Activated T-cell treated with anti-CD3 and anti-CD28 coated beads, Interleukin-2, amount 50 U/mL, for 1 hour (primary cell): ENCODE data around the gene MAPKAP1.

ENCODE experiments used
- DNase-seq: peaks from one replicate; pipeline ENCODE4 v3.0.0-alpha.2; 2020

The MAPKAP1 gene

DNA sequence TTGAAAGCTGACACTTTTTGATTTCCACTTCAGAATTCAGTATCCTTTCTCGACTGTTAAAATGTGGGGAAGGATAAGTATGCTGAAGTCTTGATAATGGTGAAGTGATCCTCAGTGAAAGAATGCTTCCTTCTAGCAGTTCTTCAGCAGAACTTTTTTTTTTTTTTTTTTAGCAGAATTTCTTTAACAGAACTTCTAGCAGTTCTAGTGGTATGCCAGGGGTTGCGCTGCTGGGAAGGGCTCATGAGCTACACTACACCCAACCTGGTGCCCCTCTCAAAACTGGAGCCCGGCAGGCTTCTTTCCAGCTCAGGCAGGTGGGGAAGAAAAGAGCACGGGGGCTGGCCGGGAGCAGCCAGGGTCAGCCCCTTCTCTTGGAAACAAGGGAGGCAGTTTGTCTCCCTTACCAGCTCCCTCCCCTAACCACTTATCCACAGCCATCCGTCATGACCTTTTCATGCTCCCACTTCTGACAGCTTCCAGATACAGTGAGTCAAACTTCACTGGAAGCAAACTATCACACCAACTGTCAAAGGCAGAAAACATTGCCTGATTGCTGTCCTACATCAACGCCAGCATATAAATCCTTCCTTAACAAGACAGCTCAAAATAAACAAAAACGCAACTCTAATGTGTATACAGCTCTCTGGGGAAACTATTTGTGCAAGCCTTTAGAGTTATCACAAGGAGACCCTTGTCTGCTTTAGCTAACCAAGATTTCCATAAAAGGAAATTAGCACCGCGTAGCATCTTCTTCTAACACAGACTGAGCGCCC is 233.9 kb downstream of the MAPKAP1 start:
- DNase-seq = no peak

DNA sequence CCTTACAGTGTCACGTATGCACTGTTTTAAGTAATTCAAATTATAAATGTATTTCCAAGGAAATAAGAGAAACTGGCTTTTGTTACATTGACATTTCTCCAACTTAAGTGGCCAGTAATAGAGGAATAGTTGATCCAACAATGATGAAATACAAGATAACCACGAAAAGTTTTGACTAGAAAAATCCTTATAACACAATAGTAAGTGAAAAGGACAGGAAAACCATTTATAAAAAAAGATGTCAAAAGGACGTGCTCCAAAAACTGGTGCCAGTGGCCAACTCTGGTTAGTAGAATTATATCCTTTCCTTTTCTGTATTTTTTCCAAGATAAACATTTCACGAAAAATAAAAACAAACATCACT is 234.5 kb downstream of the MAPKAP1 start:
- DNase-seq = no peak

DNA sequence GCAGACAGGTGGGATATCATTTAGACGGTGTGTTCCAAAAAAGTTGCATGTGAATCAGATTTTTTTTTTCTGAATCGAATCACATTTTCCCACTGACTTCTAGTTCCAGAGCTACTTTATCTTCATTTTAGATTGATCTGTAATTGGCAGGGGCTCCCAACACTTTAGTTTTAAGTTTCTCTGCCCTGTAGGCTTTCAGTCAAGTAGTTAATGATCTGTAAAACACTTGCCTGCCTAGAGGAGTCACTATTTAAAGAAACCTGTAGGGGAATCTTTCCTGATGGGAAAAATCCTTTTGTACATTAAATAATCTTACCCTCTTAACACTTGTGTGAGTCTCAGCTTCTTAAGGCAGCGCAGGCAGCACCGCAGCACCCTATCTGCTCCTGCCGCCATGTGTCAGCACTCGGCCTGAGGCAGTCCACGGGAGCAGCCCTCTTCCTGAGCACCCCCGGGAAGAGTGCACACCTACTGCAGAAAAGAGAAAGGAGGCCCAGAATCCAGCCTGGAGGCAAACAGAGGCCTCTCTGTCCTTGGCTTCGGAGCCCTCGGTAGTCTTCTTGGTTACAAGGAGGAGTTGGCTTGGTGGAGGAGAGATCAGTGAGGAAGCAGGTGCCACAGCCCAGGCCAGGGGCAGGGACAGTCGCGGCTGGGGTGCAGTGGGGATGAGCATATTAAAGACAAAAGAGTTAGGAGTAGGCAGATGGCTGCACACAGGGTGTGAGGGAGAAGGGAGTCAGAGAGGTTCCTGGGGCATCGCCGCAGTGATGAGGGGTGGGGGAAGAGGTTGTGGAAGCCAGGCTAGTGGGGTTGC is 236.0 kb downstream of the MAPKAP1 start:
- no peak for DNase-seq

DNA sequence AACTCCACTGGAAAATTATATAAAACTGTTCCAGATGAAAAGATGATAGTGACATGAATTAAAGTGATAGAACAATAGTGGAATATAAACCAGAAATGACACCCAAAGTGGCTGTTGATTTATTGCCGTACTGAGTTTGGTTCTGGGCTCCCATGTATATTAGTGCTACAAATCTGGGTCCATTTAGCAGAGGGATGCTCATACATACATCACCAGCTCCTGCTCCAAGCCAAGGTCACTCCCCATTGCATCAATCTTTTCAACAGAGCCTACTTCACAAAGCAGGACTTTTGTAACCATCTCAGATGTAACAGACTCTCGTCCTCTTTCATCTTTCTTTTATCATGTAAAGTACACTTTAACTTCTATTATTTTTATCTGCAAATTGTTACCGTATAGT is 236.8 kb downstream of the MAPKAP1 start:
- no peak for DNase-seq

DNA sequence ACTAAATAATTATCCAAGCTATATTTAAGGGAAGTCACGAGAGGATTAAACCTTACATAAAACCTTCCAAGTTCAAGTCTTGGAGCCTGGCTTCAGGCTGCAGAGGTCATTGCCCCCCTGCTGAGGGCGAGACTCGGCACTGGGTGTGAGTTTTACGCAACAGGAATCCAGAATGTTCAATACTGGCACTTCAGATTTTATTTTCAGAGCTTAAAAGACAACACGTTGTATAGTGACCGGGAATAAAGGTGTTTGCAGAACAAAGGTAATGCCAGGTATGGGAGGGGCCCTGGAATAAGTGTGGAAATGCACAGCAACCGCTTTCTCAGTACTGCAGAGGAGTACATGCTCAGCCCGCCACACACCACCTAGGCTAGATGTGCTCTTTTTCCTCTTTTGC is 238.4 kb downstream of the MAPKAP1 start:
- DNase-seq = no peak

DNA sequence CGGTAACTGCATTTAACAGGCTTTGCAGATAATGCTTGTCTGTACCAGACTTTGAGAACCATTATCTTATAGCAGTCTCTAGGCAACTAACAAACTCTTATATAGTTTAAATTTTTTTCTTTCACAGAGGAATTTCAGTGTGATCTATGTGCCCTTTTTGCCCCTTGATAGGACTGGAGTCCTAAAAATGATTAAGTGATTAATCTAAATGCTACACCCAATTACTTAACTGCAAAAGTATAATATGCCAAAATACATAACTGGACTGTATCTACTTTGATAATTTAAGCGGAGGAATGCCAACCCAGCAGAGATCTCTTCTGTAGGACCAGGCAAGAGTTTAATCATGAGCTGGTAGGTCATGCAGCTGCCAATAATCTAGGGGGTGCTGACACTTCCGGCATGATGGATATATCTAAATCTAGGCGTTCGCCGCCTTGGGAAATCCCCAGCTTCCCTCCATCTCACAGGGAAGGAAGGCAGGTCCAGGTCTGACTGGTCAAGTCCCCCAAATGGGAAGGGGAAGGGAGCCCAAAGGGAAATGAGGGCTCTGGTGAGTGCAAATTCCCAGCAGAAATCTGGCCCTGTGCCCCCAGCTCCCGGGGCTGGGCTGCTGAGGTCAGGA is 239.8 kb downstream of the MAPKAP1 start:
- no peak for DNase-seq

DNA sequence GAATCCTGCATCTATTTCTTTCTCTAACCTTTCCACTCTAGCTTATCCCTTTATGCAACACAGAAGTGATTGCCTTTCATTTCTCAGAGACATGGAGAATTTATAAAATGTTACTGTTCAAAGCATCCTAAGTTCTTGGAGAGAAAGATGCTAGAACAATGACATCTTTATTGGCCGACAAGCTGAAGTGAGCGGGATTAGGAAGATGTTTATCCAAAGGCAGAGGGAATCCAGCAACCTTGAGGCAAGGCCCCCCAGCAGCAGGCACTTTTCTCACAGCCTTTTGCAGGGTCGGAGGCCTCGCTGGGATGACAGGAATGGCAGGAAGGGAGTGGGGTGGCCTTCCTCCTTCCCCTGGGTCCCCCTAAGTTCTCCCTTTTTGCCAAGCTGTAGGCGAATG is 240.6 kb downstream of the MAPKAP1 start:
- DNase-seq = no peak

DNA sequence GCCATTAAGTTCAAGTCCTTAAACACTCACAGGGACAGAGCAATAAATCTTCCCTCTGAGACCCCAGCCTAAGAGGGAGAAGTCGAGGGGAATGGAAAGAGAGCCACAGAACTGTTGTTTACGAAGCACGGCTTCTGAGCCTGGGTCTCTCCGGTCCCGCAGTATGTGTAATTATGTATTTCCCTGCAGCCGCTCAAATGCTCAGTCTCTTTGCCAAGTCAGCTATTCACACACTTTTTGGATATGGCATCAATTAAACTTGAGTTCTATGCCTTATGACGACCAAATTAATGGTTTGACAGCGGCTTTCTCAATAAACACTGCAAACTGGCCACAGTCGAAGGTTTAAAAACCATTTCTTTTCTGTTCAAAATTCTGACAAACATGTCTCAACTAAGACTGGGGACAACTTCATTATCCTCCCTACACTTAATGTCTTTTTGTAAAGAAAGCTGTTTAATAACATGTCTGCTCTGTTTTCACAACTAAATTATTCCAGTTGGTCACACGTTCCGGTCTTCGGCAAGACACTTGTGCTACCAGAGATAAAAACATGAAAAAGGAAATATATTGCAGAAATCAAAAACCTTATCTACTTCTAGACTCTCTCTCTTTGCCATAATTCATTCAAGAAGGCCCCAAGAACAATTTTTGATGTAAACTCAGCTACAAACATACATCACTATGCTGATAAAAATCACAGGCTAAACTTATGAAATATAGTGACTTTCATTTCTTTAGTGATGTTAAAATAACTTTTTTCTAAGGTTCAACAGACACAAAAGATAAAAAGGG is 242.2 kb downstream of the MAPKAP1 start:
- no peak for DNase-seq

DNA sequence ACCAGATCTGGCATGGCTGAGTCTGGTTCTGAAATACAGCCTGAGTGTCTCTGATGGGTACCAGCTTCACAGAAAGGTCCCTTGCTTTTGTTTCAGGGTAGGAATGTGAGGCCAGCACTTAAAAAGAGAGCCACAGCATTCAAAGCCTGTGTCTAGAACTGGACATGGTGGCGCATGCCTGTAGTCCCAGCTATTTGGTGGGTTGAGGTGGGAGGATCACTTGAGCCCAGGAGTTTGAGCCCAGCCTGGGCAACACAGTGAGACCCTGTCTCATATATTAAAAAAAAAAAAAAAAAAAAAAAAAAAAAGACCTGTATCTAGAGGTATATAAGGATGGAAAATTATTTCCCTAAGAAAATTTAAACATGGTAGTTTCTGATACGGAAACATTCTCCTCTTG is 243.1 kb downstream of the MAPKAP1 start:
- no peak for DNase-seq

DNA sequence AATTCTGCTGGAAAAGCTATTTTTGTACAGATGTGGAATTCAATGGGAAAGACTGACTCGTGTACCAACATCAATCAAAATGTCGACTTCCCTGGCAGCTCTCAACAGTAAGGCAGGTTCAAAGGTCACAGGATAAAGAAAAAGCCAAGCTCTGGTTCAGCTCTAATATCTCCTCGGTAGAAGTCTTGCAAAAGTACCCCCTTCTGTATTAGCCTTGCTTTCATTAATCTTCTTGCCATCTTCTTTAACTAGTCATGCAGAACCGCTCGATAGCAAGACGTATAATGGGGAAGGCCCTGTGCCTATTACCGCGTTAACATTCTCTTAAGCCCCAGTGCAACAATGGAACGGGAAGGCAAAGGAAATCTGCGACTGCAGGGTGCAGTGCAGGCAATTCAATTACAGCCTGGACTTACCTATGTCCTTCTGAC is 244.1 kb downstream of the MAPKAP1 start:
- DNase-seq = no peak

DNA sequence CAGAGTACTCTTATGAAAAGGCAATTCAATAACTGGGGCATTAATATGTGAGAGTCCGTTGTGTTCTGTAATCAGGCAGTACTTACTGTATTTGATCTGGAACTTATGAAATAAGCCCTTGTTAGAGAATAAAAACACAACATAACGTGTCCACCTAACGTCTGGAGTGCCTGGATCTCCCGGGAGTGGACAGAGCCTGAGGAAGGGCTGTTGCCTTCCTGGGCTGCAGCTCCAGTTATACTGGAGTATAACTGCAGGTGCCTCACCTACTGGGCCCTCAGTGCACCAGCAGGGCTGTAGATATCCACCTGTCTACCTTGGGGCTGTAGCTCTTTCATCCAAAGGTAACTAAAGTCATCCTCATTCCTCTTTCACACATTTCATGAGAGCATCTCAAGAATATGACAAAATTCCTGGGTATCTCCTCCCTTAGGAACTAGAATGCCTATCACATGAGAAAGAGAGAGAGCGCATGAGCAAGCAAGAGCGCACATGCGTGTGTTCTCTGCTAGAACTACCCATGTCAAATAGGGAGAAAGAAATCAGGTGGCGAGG is 245.3 kb downstream of the MAPKAP1 start:
- DNase-seq = no peak

DNA sequence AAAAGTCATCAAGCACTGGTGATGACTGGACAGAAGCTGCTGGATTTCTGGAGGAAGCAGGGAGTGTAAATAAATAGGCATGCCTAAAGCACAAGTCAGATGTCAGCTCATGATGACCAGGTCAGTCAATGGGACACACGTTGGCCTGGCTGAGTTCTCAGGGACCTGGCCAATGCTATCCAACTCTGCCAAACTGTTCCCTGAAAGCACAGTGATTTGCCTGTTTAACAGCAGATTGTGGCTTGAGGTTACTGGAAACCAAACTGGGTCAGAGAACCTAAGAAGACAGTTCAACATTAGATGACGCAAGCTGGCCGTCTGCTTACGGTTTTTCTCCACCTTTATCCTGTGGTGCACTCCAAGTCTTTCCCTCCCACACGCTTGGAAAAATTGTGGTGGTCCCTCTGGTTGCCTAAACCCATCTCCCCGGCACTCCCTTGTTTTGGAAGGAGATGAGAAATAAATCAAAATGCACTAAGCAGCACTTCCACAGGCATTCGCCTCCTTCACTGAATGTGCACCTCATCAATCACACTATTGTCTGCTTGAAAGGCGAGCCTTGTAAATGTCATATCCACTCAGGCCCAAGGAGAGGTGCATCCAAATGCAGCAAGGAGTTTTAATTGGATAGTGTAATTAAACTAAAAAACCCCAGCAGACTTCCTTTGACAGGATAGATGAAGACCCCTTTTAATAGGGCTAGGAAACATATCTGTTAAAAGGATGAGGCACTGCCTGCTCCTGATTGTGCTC is 245.9 kb downstream of the MAPKAP1 start:
- no peak for DNase-seq

DNA sequence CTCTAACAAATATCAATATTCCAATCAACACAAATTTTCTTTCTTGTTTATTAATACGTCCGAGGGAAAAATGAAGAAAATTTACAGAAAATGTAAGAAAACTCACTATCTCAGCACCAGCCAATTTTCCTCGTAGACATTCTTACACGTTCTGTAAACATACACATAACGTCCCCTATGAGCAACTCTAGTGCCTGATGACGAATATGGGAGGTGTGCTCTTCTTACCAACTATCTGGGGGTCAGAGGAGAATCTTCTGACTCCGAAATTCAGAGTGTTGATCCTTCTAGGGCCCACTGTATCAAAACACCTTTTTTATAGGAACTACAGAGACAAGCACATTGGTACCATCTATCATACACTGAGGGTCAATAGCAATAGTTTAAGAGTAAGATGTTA is 246.7 kb downstream of the MAPKAP1 start:
- DNase-seq = no peak

DNA sequence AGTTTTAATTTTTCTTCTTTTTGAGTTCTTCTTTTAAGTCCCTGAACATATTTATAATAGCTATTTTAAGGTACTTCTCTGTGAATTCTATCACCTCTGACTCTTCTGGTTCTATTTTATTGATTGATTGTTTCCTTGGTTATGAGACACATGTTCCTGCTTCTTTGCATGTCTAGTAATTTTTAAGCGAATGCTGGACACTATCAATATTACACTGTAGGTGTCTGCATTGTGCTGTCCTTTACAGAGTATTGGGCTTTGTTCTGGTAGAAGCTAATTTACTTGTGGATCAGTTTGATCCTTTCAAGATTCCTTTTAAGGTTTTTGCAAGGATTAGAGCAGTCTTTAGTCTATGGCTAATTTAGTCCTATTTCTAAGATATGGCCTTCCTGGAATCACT is 249.7 kb downstream of the MAPKAP1 start:
- DNase-seq = no peak

DNA sequence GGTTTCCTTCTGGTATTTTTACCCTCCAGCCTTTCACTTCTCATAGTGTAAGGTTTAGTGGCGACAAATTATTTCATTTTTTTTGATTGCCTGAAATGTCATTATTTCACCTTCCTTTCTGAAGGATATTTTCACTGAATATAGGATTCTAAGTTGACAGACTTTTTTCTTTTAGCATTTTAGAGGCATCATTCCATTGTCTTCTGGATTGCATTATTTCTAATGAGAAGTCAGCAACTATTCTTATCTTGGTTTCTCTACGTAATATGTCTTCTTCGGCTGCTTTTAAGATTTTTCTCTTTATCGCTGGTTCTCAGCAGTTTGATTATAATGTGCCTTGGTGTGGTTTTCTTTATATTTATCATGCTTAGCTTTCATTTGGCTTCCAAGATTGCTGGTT is 251.1 kb downstream of the MAPKAP1 start:
- no peak for DNase-seq

DNA sequence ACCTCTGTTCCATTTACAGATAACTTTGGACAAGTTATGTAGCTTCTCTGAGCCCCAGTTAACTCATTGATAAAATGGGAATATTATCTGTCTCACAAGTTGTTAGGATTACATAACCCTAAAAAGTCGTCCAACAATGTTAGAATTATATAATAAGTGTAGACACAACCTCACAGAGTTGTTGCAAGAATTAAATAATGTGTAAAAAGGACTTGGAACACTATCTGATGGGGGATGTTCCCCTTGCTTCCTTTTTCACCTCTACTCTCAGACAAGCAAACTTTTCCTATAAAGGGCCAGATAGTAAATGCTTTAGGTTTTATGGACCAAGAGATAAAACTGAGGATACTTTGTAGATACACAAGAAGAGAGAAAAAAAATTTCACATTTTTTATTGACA is 251.9 kb downstream of the MAPKAP1 start:
- no peak for DNase-seq

DNA sequence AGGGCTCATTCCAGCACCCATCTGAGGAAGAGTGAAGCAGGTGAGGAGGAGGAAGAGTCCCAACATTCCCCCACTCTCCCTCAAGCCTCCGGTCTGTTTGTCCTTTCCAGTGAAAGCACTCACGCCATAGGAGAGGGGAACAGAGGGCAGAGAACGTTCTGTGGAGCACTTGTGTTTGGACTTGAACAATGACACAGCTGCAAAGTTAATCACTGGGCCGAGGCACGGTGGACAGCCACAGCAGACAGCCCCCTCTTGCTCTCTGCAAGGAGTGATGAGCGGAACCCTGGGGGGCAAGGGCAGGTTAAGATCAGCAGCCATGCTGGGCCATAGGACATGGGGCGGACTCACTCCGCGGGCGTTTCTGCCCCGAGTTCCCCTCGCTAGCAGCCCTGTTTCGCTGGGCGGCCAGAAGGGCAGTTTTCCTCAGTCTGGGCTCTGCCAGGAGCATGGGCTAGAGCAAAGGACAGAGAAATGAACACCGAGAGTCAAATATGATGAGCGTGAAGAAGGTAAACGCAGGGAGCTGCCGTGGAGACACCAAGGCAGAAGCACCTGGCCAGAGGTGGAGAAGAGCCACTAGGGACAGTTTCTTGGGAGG is 259.7 kb downstream of the MAPKAP1 start:
- DNase-seq = no peak

DNA sequence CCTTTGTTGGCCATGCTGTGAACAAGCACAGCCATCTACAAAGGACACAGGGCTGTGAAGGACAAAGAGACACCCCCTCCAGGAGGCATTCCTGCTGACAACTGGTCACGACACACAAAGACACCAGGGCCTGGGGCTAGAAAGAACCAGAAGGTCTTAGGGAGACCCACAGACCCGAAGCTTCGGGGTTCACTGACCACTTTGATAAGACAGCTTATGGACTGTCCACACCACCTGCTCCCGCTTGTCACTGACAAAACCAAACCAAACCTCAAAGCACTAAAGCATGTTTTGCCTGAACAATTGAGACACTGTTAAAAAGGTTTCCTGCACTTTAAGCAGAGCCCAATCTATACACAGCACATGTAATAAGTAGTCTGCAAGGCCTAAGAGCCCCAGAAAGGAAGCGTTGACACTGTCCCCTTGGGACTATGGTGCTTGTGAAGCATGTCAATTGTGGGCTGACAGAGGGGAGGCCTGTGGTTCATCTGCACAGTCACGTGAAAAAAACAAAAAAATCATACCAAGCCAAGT is 260.4 kb downstream of the MAPKAP1 start:
- no peak for DNase-seq

DNA sequence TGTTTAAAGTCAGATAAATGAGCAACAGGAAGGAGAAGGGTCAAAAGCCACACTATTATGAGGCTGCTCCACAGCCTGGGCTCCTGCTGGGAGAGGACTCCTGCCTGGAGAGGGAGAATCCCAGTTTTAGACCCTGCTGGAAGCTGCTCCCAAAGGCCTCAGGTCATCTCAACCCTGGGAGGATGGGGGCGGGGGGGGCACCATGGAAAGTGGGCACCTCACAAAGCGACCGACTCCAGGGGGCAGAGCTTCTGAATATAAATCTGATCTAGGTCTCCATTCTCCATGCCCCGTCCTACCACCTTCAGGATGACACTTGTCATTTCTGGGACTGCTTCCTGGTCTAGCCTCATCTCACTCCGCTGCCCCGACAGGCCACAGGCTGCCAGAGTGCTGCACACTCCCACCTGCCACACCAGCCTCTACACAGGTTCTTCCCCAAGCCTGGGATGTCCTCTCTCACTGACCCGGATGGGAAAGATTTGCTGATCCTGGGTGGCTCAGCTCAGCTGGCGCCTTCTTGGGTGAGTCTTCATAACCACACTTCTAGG is 262.0 kb downstream of the MAPKAP1 start:
- DNase-seq = no peak

DNA sequence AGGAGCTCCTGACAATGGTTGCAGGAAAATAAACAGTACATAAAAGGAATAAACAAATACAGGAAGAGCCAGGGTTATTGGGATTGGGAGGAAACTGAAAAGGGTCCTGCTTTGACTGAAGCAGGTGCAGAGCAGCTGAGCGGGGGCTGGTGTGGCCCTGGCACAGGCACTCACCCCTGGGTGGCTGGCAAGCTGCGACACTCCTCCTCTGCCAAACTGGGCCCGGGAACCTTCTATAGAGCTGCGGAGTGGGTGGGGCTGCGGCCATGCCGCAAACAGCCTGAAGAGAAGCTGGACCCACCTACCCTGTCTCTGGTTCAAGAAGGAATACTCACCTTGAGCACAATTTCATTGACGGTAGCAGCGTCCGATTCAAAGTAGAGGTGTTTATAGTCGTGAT is 262.8 kb downstream of the MAPKAP1 start:
- DNase-seq = no peak

DNA sequence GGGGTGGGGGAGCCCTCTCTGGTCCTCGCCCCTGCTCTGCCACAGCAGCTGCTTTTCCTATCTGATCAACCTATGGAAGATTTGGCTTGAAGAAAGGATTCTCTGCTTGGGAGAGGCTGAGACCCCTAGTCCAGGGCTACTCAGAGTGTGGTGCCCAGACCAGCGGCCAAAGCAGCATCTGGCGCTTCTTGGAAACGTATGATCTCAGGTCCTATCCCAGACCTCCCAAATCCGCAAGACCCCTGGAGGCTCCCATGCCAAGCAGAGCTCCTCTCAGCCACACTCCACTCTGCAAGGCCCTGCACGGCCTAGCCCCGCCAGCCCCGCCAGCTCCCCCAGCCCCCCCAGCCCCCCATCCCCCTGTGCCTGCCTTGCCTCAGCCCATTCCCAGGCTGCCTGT is 263.6 kb downstream of the MAPKAP1 start:
- DNase-seq = no peak
